Effector memory CD8-positive, alpha-beta T cell (primary cell): ENCODE measurements around the gene PANX1.

Experiments used
- ATAC-seq: fragments of 150-1000 bp; cut with Tn5 transposase; replicated peaks from 2 replicates; pipeline ENCODE4 v1.10.0; 2021; ENCODE audit warnings: mild to moderate bottlenecking, moderate library complexity
- DNase-seq, 3 experiments: peaks; one replicate each; pipeline ENCODE4 v3.0.0; 2021
- H3K27ac Mint-ChIP-seq, 2 donors: one replicate each; pipeline ENCODE4 v1.8.0; 2022; ENCODE audit warnings: mild to moderate bottlenecking in 2 of 2, mixed read lengths in 2 of 2, moderate library complexity in 2 of 2
- H3K27me3 Mint-ChIP-seq, 2 donors: one replicate each; pipeline ENCODE4 v1.8.0; 2022; ENCODE audit warnings: mixed read lengths in 2 of 2
- H3K36me3 Mint-ChIP-seq: one replicate; pipeline ENCODE4 v1.8.0; 2022; ENCODE audit warnings: mild to moderate bottlenecking, moderate library complexity, mixed read lengths; ENCODE audit not compliant: insufficient read depth
- H3K4me1 Mint-ChIP-seq, 2 donors: one replicate each; pipeline ENCODE4 v1.8.0; 2022; ENCODE audit warnings: low read depth in 2 of 2, mixed read lengths in 2 of 2
- H3K4me3 Mint-ChIP-seq, 2 donors: one replicate each; pipeline ENCODE4 v1.8.0; 2022; ENCODE audit warnings: mild to moderate bottlenecking in 2 of 2, mixed read lengths in 2 of 2, moderate library complexity in 2 of 2
- H3K9me3 Mint-ChIP-seq, 2 donors: one replicate each; pipeline ENCODE4 v1.8.0; 2022; ENCODE audit warnings: mixed read lengths in 2 of 2
- total RNA-seq, 9 experiments: gene quantifications; one replicate each; lab custom pipeline; 2026; lab: John Stamatoyannopoulos, UW

Gene PANX1
- total RNA-seq, result 14.1 to 40.2 (median 28.0) reads per million in 9 experiments

- Mint-ChIP-seq H3K27me3 (peaks cover 0 to under 1% of the 10 kb centered on the region in 2 donors), H3K9me3 (no peaks in the 10 kb centered on the region), H3K4me3 (no peak within 1 kb of the TSS), H3K4me1 (peaks cover 21 to 24% of the 10 kb centered on the region in 2 donors), H3K27ac (no peak within 1 kb of the TSS), H3K36me3 (peaks cover 10% of the 10 kb centered on the region)
- ATAC-seq (peak; percentile 89), DNase-seq (peak; percentile 66 to 70 (median 70))
These were observed at the start of gene PANX1 for GRCh38 chr11:94128746-94129511. TSS of gene PANX1 (plus strand) at chr11:94128841. CDS start at chr11:94129313, 472 bp downstream.

- Mint-ChIP-seq H3K4me3 (no peak overlapping the region), H3K27me3 (peaks cover 44 to 46% of the 10 kb centered on the region in 2 donors), H3K9me3 (no peaks in the 10 kb centered on the region), H3K4me1 (no peaks in the 10 kb centered on the region), H3K36me3 (no peaks in the 10 kb centered on the region), H3K27ac (no peak overlapping the region)
- no peak for ATAC-seq
- DNase-seq, result no peak
These were observed 44.5 kb upstream of the PANX1 start for GRCh38 chr11:94084164-94084563.

- Mint-ChIP-seq H3K36me3 (no peaks in the 10 kb centered on the region), H3K9me3 (peaks cover 0 to 8% of the 10 kb centered on the region in 2 donors)
- ATAC-seq, result no peak
These were observed 39.7 kb upstream of the PANX1 start for GRCh38 chr11:94088906-94089305.

GRCh38 chr11:94089341-94089740, 39.3 kb upstream of the PANX1 start:
- ATAC-seq (no peak), DNase-seq (no peak)
- H3K4me1 Mint-ChIP-seq, result no peaks in the 10 kb centered on the region
- H3K27ac Mint-ChIP-seq, result no peak overlapping the region
- peaks cover 20 to 26% of the 10 kb centered on the region in 2 donors for H3K27me3 Mint-ChIP-seq
- H3K4me3 Mint-ChIP-seq, result no peak overlapping the region
- no peaks in the 10 kb centered on the region for H3K36me3 Mint-ChIP-seq
- peaks cover 0 to 8% of the 10 kb centered on the region in 2 donors for H3K9me3 Mint-ChIP-seq

More at GRCh38 chr11:94088906-94089305, 39.7 kb upstream of the PANX1 start:
- no peak overlapping the region for H3K27ac Mint-ChIP-seq
- no peak for DNase-seq
- H3K27me3 Mint-ChIP-seq, result peaks cover 20 to 26% of the 10 kb centered on the region in 2 donors
- no peak overlapping the region for H3K4me3 Mint-ChIP-seq
- no peaks in the 10 kb centered on the region for H3K4me1 Mint-ChIP-seq

GRCh38 chr11:94090401-94090800, 38.2 kb upstream of the PANX1 start:
- H3K36me3 Mint-ChIP-seq, result no peaks in the 10 kb centered on the region
- no peak overlapping the region for H3K27ac Mint-ChIP-seq
- ATAC-seq (no peak), DNase-seq (no peak)
- H3K27me3 Mint-ChIP-seq, result peaks cover 20 to 23% of the 10 kb centered on the region in 2 donors
- H3K9me3 Mint-ChIP-seq, result peaks cover 1 to 8% of the 10 kb centered on the region in 2 donors
- H3K4me1 Mint-ChIP-seq, result no peaks in the 10 kb centered on the region
- H3K4me3 Mint-ChIP-seq, result no peak overlapping the region

- Mint-ChIP-seq H3K4me1 (no peaks in the 10 kb centered on the region), H3K27me3 (peaks cover 15 to 16% of the 10 kb centered on the region in 2 donors), H3K9me3 (peaks cover 1 to 8% of the 10 kb centered on the region in 2 donors), H3K4me3 (no peak overlapping the region), H3K27ac (no peak overlapping the region), H3K36me3 (no peaks in the 10 kb centered on the region)
- no peak for ATAC-seq
- no peak for DNase-seq
These were observed 37.5 kb upstream of the PANX1 start for GRCh38 chr11:94091091-94091490.

- H3K27ac Mint-ChIP-seq, result no peak overlapping the region
- ATAC-seq (no peak), DNase-seq (no peak)
- H3K36me3 Mint-ChIP-seq, result no peaks in the 10 kb centered on the region
- peaks cover 4 to 13% of the 10 kb centered on the region in 2 donors for H3K9me3 Mint-ChIP-seq
- H3K27me3 Mint-ChIP-seq, result peaks cover 0 to 22% of the 10 kb centered on the region in 2 donors
- no peaks in the 10 kb centered on the region for H3K4me1 Mint-ChIP-seq
- H3K4me3 Mint-ChIP-seq, result no peak overlapping the region
These were observed 28.4 kb upstream of the PANX1 start for GRCh38 chr11:94100253-94100652.

GRCh38 chr11:94103471-94103870, 25.2 kb upstream of the PANX1 start:
- Mint-ChIP-seq H3K36me3 (no peaks in the 10 kb centered on the region), H3K4me1 (no peaks in the 10 kb centered on the region), H3K27ac (no peak overlapping the region), H3K27me3 (peaks cover 9 to 25% of the 10 kb centered on the region in 2 donors), H3K4me3 (no peak overlapping the region), H3K9me3 (peaks cover 0 to 2% of the 10 kb centered on the region in 2 donors)
- no peak for ATAC-seq
- no peak for DNase-seq

GRCh38 chr11:94104734-94105133, 23.9 kb upstream of the PANX1 start:
- H3K4me3 Mint-ChIP-seq, result no peak overlapping the region
- no peaks in the 10 kb centered on the region for H3K9me3 Mint-ChIP-seq
- no peak overlapping the region for H3K27ac Mint-ChIP-seq
- H3K27me3 Mint-ChIP-seq, result peaks cover 9 to 21% of the 10 kb centered on the region in 2 donors
- H3K4me1 Mint-ChIP-seq, result no peaks in the 10 kb centered on the region
- no peak for ATAC-seq
- no peaks in the 10 kb centered on the region for H3K36me3 Mint-ChIP-seq
- no peak for DNase-seq

GRCh38 chr11:94106716-94107115, 21.9 kb upstream of the PANX1 start:
- no peaks in the 10 kb centered on the region for H3K36me3 Mint-ChIP-seq
- H3K4me1 Mint-ChIP-seq, result no peaks in the 10 kb centered on the region
- no peak overlapping the region for H3K4me3 Mint-ChIP-seq
- peaks cover 9 to 21% of the 10 kb centered on the region in 2 donors for H3K27me3 Mint-ChIP-seq
- DNase-seq (no peak), ATAC-seq (no peak)
- H3K27ac Mint-ChIP-seq, result no peak overlapping the region
- H3K9me3 Mint-ChIP-seq, result no peaks in the 10 kb centered on the region

- Mint-ChIP-seq H3K27me3 (peaks cover 9 to 18% of the 10 kb centered on the region in 2 donors), H3K4me3 (no peak overlapping the region), H3K4me1 (no peaks in the 10 kb centered on the region), H3K27ac (no peak overlapping the region), H3K9me3 (no peaks in the 10 kb centered on the region), H3K36me3 (no peaks in the 10 kb centered on the region)
- ATAC-seq (no peak), DNase-seq (no peak)
These were observed 21.3 kb upstream of the PANX1 start for GRCh38 chr11:94107363-94107762.

GRCh38 chr11:94111241-94111640, 17.4 kb upstream of the PANX1 start:
- H3K27ac Mint-ChIP-seq, result no peak overlapping the region
- H3K27me3 Mint-ChIP-seq, result peaks cover 9 to 11% of the 10 kb centered on the region in 2 donors
- no peaks in the 10 kb centered on the region for H3K36me3 Mint-ChIP-seq
- DNase-seq (no peak), ATAC-seq (no peak)
- no peaks in the 10 kb centered on the region for H3K9me3 Mint-ChIP-seq
- no peaks in the 10 kb centered on the region for H3K4me1 Mint-ChIP-seq
- no peak overlapping the region for H3K4me3 Mint-ChIP-seq

- no peak overlapping the region for H3K27ac Mint-ChIP-seq
- ATAC-seq (no peak), DNase-seq (no peak)
- H3K4me1 Mint-ChIP-seq, result no peaks in the 10 kb centered on the region
- no peaks in the 10 kb centered on the region for H3K9me3 Mint-ChIP-seq
- H3K27me3 Mint-ChIP-seq, result peaks cover 5 to 9% of the 10 kb centered on the region in 2 donors
- no peaks in the 10 kb centered on the region for H3K36me3 Mint-ChIP-seq
- no peak overlapping the region for H3K4me3 Mint-ChIP-seq
These were observed 17.0 kb upstream of the PANX1 start for GRCh38 chr11:94111660-94112059.
